Measurements from ENCODE around the gene FAM78B. TPM values are rescaled to one million over a fixed set of nuclear protein-coding genes. Genes with fewer than 3 reads are reported as not detected.

The FAM78B gene
- total RNA-seq, 1 donor from 2014 or later = 66.0 TPM

GRCh38 chr1:166129006-166129405 is 37.8 kb downstream of the FAM78B start:
- peaks cover 5% of the 10 kb centered on the region for H3K4me1 Mint-ChIP-seq (ENCODE audit: low read depth, unreplicated experiment)
- H3K4me3 Mint-ChIP-seq (ENCODE audit: unreplicated experiment) = no peak overlapping the region
- peaks cover 16% of the 10 kb centered on the region for H3K36me3 Mint-ChIP-seq (ENCODE audit: unreplicated experiment)
- H3K27me3 Mint-ChIP-seq (ENCODE audit: unreplicated experiment) = no peaks in the 10 kb centered on the region
- peaks cover 4% of the 10 kb centered on the region for H3K9me3 Mint-ChIP-seq (ENCODE audit: unreplicated experiment)
- TF ChIP-seq CTCF (IDR thresholded peaks at IDR 0.05; ENCODE audit: partially characterized antibody, unreplicated experiment) = no peak
- DNase-seq = no peak
- no peak overlapping the region for H3K27ac Mint-ChIP-seq (ENCODE audit: unreplicated experiment)

GRCh38 chr1:166128195-166128594 is 38.6 kb downstream of the FAM78B start:
- DNase-seq = no peak
- peaks cover 10% of the 10 kb centered on the region for H3K4me1 Mint-ChIP-seq (ENCODE audit: low read depth, unreplicated experiment)
- peaks cover 6% of the 10 kb centered on the region for H3K9me3 Mint-ChIP-seq (ENCODE audit: unreplicated experiment)
- H3K27me3 Mint-ChIP-seq (ENCODE audit: unreplicated experiment) = peaks cover 3% of the 10 kb centered on the region
- no peak overlapping the region for H3K4me3 Mint-ChIP-seq (ENCODE audit: unreplicated experiment)
- peaks cover 16% of the 10 kb centered on the region for H3K36me3 Mint-ChIP-seq (ENCODE audit: unreplicated experiment)
- no peak overlapping the region for H3K27ac Mint-ChIP-seq (ENCODE audit: unreplicated experiment)
- no peak for TF ChIP-seq CTCF (IDR thresholded peaks at IDR 0.05; ENCODE audit: partially characterized antibody, unreplicated experiment)

GRCh38 chr1:166127003-166127402 is 39.8 kb downstream of the FAM78B start:
- peaks cover 12% of the 10 kb centered on the region for H3K9me3 Mint-ChIP-seq (ENCODE audit: unreplicated experiment)
- TF ChIP-seq CTCF (IDR thresholded peaks at IDR 0.05; ENCODE audit: partially characterized antibody, unreplicated experiment) = no peak
- no peak for DNase-seq
- H3K4me3 Mint-ChIP-seq (ENCODE audit: unreplicated experiment) = no peak overlapping the region
- H3K36me3 Mint-ChIP-seq (ENCODE audit: unreplicated experiment) = peaks cover 18% of the 10 kb centered on the region
- H3K4me1 Mint-ChIP-seq (ENCODE audit: low read depth, unreplicated experiment) = peaks cover 11% of the 10 kb centered on the region
- peaks cover 8% of the 10 kb centered on the region for H3K27me3 Mint-ChIP-seq (ENCODE audit: unreplicated experiment)
- H3K27ac Mint-ChIP-seq (ENCODE audit: unreplicated experiment) = no peak overlapping the region

GRCh38 chr1:166122873-166123466 is 43.8 kb downstream of the FAM78B start:
- Mint-ChIP-seq H3K36me3 (ENCODE audit: unreplicated experiment) (peaks cover 4% of the 10 kb centered on the region), H3K4me3 (ENCODE audit: unreplicated experiment) (peak overlapping the region; percentile 27), H3K27ac (ENCODE audit: unreplicated experiment) (peak overlapping the region; percentile 46), H3K4me1 (ENCODE audit: low read depth, unreplicated experiment) (peaks cover 34% of the 10 kb centered on the region), H3K9me3 (ENCODE audit: unreplicated experiment) (peaks cover 11% of the 10 kb centered on the region), H3K27me3 (ENCODE audit: unreplicated experiment) (peaks cover 8% of the 10 kb centered on the region)
- no peak for TF ChIP-seq CTCF (IDR thresholded peaks at IDR 0.05; ENCODE audit: partially characterized antibody, unreplicated experiment)
- DNase-seq = no peak

GRCh38 chr1:166121010-166121409 is 45.8 kb downstream of the FAM78B start:
- no peak for TF ChIP-seq CTCF (IDR thresholded peaks at IDR 0.05; ENCODE audit: partially characterized antibody, unreplicated experiment)
- no peak for DNase-seq
- peaks cover 13% of the 10 kb centered on the region for H3K9me3 Mint-ChIP-seq (ENCODE audit: unreplicated experiment)

More at GRCh38 chr1:166121010-166121409, 45.8 kb downstream of the FAM78B start:
- peaks cover 53% of the 10 kb centered on the region for H3K4me1 Mint-ChIP-seq (ENCODE audit: low read depth, unreplicated experiment)
- H3K27ac Mint-ChIP-seq (ENCODE audit: unreplicated experiment) = no peak overlapping the region
- H3K36me3 Mint-ChIP-seq (ENCODE audit: unreplicated experiment) = peaks cover 7% of the 10 kb centered on the region
- no peak overlapping the region for H3K4me3 Mint-ChIP-seq (ENCODE audit: unreplicated experiment)
- H3K27me3 Mint-ChIP-seq (ENCODE audit: unreplicated experiment) = peaks cover 8% of the 10 kb centered on the region
